ENCODE data around the gene ZSWIM6. TPM values are rescaled to one million over a fixed set of nuclear protein-coding genes. Genes with fewer than 3 reads are reported as not detected.

ZSWIM6 gene
- total and polyA plus RNA-seq, 11 donors, result 1.9 to 14.9 (median 6.3) TPM

DNA sequence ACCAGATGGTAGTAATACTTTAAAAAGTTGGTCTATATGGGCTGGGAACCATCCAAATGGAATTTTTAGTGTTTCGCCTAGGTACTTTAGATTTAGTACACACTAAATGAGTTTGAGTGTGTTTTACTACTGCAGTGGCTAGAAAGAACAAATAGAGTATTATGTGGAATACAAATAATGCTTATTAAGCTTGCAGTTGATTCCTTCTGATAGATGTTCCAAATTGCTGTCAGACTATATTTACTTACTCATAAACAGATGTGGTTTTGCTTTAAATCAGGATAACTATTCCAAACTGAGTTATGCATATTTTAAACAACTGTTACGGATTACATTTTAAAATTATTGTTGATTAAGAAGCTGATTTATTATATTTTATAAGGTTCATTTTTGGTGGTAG, 103.3 kb downstream of the ZSWIM6 start:
- intact Hi-C loops (cut with DNase I), result no loop called here
- Histone ChIP-seq H3K4me1 (peaks cover 0 to 26% (median 6%) of the 10 kb centered on the region in 12 donors), H3K4me3 (no peak overlapping the region), H3K27ac (no peak overlapping the region), H3K27me3 (no peaks in the 10 kb centered on the region), H3K36me3 (no peaks in the 10 kb centered on the region), H3K9me3 (no peaks in the 10 kb centered on the region)
- ATAC-seq (no peak), DNase-seq (no peak)
- 94 to 96% (median 95%) methylated on average over 2 of the region's 2 CpGs for WGBS, 4 donors
- TF ChIP-seq, protein P1, sequence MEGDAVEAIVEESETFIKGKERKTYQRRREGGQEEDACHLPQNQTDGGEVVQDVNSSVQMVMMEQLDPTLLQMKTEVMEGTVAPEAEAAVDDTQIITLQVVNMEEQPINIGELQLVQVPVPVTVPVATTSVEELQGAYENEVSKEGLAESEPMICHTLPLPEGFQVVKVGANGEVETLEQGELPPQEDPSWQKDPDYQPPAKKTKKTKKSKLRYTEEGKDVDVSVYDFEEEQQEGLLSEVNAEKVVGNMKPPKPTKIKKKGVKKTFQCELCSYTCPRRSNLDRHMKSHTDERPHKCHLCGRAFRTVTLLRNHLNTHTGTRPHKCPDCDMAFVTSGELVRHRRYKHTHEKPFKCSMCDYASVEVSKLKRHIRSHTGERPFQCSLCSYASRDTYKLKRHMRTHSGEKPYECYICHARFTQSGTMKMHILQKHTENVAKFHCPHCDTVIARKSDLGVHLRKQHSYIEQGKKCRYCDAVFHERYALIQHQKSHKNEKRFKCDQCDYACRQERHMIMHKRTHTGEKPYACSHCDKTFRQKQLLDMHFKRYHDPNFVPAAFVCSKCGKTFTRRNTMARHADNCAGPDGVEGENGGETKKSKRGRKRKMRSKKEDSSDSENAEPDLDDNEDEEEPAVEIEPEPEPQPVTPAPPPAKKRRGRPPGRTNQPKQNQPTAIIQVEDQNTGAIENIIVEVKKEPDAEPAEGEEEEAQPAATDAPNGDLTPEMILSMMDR (IDR thresholded peaks at IDR 0.05), result no peak
- no peak for TF ChIP-seq POLR2A (IDR thresholded peaks at IDR 0.05)

DNA sequence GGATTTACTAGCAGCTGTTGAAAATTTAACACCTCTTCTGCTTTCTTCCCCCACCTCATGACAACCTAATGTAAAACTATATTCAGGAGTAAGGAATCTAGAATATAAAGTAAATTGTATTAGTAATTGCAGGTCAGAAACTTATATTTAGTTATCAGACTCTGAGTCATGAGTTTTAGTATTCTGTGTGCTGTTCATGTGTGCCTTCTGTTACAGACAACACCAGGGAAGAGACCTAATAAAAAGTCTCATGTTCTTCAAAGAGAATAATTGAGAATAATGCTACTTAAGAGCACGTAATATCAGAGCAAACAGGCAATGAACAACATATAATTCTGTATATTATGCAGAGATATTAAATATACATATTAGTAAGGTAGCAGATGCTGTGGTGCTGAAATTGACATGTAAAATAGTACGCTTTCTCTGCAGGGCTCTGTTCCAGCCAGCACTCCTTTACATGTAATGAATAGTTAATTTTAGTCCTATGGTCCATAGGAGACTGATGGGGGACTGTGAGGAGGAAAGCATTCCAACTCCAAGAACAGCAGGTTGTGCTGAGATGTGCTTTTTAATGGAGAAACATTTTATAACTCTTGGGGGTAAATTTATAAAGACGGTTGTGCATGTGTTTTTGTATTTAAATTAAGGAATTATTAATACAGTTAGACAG, 106.4 kb downstream of the ZSWIM6 start:
- ATAC-seq (no peak), DNase-seq (no peak)
- WGBS, 4 donors, result 86 to 90% (median 89%) methylated on average over 3 of the region's 3 CpGs
- no peaks in the 10 kb centered on the region for H3K27me3 ChIP-seq
- H3K9me3 ChIP-seq, result peaks cover 0 to 25% (median 12%) of the 10 kb centered on the region in 12 donors
- peaks cover 0 to 9% (median under 1%) of the 10 kb centered on the region in 12 donors for H3K4me1 ChIP-seq
- H3K36me3 ChIP-seq, result no peaks in the 10 kb centered on the region
- intact Hi-C loops (cut with DNase I), result no loop called here
- no peak overlapping the region for H3K27ac ChIP-seq
- TF ChIP-seq POLR2A (IDR thresholded peaks at IDR 0.05), result no peak
- TF ChIP-seq, protein P1 (IDR thresholded peaks at IDR 0.05), result no peak
- no peak overlapping the region for H3K4me3 ChIP-seq

DNA sequence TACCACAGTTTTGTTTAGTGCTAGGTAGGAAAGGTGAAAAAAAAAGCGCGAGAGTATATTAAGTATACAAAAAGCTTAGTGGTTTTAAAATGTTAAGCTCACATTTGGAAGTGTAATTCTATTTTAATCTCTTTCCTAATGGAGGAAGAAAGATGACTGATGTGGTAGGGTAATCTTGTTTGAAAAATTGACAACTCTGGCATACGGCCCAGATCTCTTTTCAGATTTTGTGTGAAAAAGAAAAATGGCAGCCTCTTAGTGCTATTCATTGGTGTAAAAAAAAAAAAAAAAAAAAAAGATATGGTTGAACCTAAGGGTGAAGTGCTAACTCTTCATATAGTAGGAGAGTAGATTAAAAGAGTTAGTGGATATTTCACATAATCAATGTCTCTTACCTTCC, 108.0 kb downstream of the ZSWIM6 start:
- no peak for DNase-seq
- H3K36me3 ChIP-seq, result no peaks in the 10 kb centered on the region
- TF ChIP-seq POLR2A (IDR thresholded peaks at IDR 0.05), result no peak
- TF ChIP-seq, protein P1 (IDR thresholded peaks at IDR 0.05), result no peak
- intact Hi-C loops (cut with DNase I), result no loop called here
- H3K9me3 ChIP-seq, result peaks cover 0 to 29% (median 12%) of the 10 kb centered on the region in 12 donors
- WGBS, 4 donors, result 93 to 98% (median 95%) methylated on average over 3 of the region's 3 CpGs
- H3K27ac ChIP-seq, result no peak overlapping the region
- ATAC-seq, result no peak
- no peak overlapping the region for H3K4me3 ChIP-seq
- H3K27me3 ChIP-seq, result no peaks in the 10 kb centered on the region
- H3K4me1 ChIP-seq, result peaks cover 0 to 9% (median 2%) of the 10 kb centered on the region in 12 donors

DNA sequence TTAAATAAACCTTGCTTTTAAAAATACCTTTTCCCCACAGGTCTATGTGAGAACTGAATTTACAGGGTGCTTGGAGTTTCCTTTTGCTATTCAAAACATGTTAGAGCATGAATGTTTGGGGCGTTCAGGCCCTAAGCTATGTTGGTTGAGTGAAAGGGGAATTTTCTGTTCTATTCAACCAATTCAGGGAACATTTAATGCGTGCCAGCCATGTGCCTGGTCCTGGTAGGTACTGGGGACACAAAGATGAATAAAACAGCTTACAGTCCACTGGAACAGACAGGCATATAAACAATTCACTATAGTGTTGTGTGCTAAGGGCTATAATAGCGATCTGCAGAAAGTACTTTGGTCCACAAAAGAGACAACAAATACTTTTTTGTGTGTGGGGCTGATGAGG, 108.5 kb downstream of the ZSWIM6 start:
- ATAC-seq (no peak), DNase-seq (no peak)
- Histone ChIP-seq H3K27me3 (no peaks in the 10 kb centered on the region), H3K4me3 (no peak overlapping the region), H3K9me3 (peaks cover 0 to 29% (median 12%) of the 10 kb centered on the region in 12 donors), H3K36me3 (no peaks in the 10 kb centered on the region), H3K27ac (no peak overlapping the region), H3K4me1 (peaks cover 0 to 9% (median 2%) of the 10 kb centered on the region in 12 donors)
- intact Hi-C loops (cut with DNase I), result no loop called here
- TF ChIP-seq, protein P1 (IDR thresholded peaks at IDR 0.05), result no peak
- TF ChIP-seq POLR2A (IDR thresholded peaks at IDR 0.05), result no peak
- 65 to 94% (median 86%) methylated on average over 3 of the region's 3 CpGs for WGBS, 4 donors

All from heart left ventricle (tissue), 16 donors.